Mesenchymal stem cell (in vitro differentiated cells and primary cell): ENCODE results near the gene CD81.
"Not testable (repeated sequence)": the region's sequence is repeated elsewhere in the genome, so short reads cannot be mapped to it uniquely, and the experiment has no call there.

ENCODE experiments used
- DNase-seq: peaks from one replicate; pipeline ENCODE4 v3.0.0-alpha.2; 2013
- H2AFZ ChIP-seq: one replicate; pipeline ENCODE4 v1.6.1; 2013; ENCODE audit warnings: low read depth, mild to moderate bottlenecking, control low read depth, inconsistent platforms, low read length, moderate library complexity
- H2AK5ac ChIP-seq: 2 replicates; pipeline ENCODE4 v1.6.1; 2013; ENCODE audit warnings: low read length, moderate library complexity, mild to moderate bottlenecking, inconsistent platforms; ENCODE audit not compliant: severe bottlenecking
- H2BK120ac ChIP-seq: one replicate; pipeline ENCODE4 v1.6.1; 2013; ENCODE audit warnings: low read depth, mild to moderate bottlenecking, inconsistent platforms, low read length, moderate library complexity
- H2BK12ac ChIP-seq, 2 experiments: one replicate each; pipeline ENCODE4 v1.6.1; 2013; ENCODE audit warnings: inconsistent platforms in 2 of 2, low read length in 2 of 2, mild to moderate bottlenecking in 2 of 2, moderate library complexity in 2 of 2, control low read depth in 1 of 2
- H2BK15ac ChIP-seq: one replicate; pipeline ENCODE4 v1.6.1; 2013; ENCODE audit warnings: mild to moderate bottlenecking, low read depth, inconsistent platforms; ENCODE audit not compliant: poor library complexity, severe bottlenecking
- H2BK5ac ChIP-seq: 2 replicates; pipeline ENCODE4 v1.6.1; 2013; ENCODE audit warnings: low read depth, mild to moderate bottlenecking, low read length, control low read depth, inconsistent platforms; ENCODE audit not compliant: poor library complexity, severe bottlenecking
- H3K14ac ChIP-seq, 2 experiments: one replicate each; pipeline ENCODE4 v1.6.1; 2013; ENCODE audit warnings: inconsistent platforms in 2 of 2, low read length in 2 of 2, control low read depth in 1 of 2, mild to moderate bottlenecking in 1 of 2, moderate library complexity in 1 of 2
- H3K18ac ChIP-seq, 2 experiments: one replicate each; pipeline ENCODE4 v1.6.1; 2013; ENCODE audit warnings: inconsistent platforms in 2 of 2, low read length in 2 of 2, control low read depth in 1 of 2, low read depth in 1 of 2, mild to moderate bottlenecking in 1 of 2
- H3K23ac ChIP-seq, 2 experiments: one replicate each; pipeline ENCODE4 v1.6.1; 2013; ENCODE audit warnings: inconsistent platforms in 2 of 2, low read length in 2 of 2, mild to moderate bottlenecking in 2 of 2, moderate library complexity in 2 of 2, control low read depth in 1 of 2
- H3K27ac ChIP-seq: 2 replicates; pipeline ENCODE4 v1.5.1; 2013; ENCODE audit warnings: mild to moderate bottlenecking, moderate library complexity, low read length, control low read depth, inconsistent platforms; ENCODE audit not compliant: poor library complexity, severe bottlenecking
- H3K27me3 ChIP-seq, 2 experiments: 2 replicates each; pipeline versions ENCODE4 v1.6.1 to v1.7.0; 2013; ENCODE audit warnings: low read length in 2 of 2, mild to moderate bottlenecking in 2 of 2, moderate library complexity in 2 of 2, control low read depth in 1 of 2, inconsistent platforms in 1 of 2; ENCODE audit not compliant: control insufficient read depth in 1 of 2, insufficient read depth in 1 of 2
- H3K36me3 ChIP-seq, 2 experiments: 2 replicates each; pipeline versions ENCODE4 v1.6.1 to v1.7.0; 2013; ENCODE audit warnings: low read length in 2 of 2, control low read depth in 1 of 2, inconsistent platforms in 1 of 2, low read depth in 1 of 2, mild to moderate bottlenecking in 1 of 2; ENCODE audit not compliant: insufficient read depth in 2 of 2, control insufficient read depth in 1 of 2
- H3K4ac ChIP-seq, 2 experiments: one replicate each; pipeline ENCODE4 v1.6.1; 2013; ENCODE audit warnings: inconsistent platforms in 2 of 2, low read length in 2 of 2, mild to moderate bottlenecking in 2 of 2, moderate library complexity in 2 of 2, control low read depth in 1 of 2, low read depth in 1 of 2
- H3K4me1 ChIP-seq: 2 replicates; pipeline ENCODE4 v1.6.1; 2013; ENCODE audit warnings: low read depth, low read length, control low read depth; ENCODE audit not compliant: control insufficient read depth, insufficient read depth
- H3K4me2 ChIP-seq: 2 replicates; pipeline ENCODE4 v1.6.1; 2013; ENCODE audit warnings: low read length, mild to moderate bottlenecking, inconsistent platforms; ENCODE audit not compliant: poor library complexity, severe bottlenecking
- H3K4me3 ChIP-seq, 2 experiments: 2 replicates each; pipeline versions ENCODE4 v1.5.1 to v1.7.0; 2013; ENCODE audit warnings: low read length in 2 of 2, mild to moderate bottlenecking in 2 of 2, control low read depth in 1 of 2, low read depth in 1 of 2; ENCODE audit not compliant: insufficient read depth in 1 of 2
- H3K79me1 ChIP-seq: replicated peaks from 2 replicates; pipeline ENCODE4 v1.6.1; 2013; ENCODE audit warnings: mild to moderate bottlenecking, control low read depth, low read length, inconsistent platforms; ENCODE audit not compliant: poor library complexity, severe bottlenecking
- H3K9ac ChIP-seq: 2 replicates; pipeline ENCODE4 v1.7.0; 2013; ENCODE audit warnings: mild to moderate bottlenecking, low read length, moderate library complexity
- H3K9me3 ChIP-seq: 2 replicates; pipeline ENCODE4 v1.7.0; 2013; ENCODE audit warnings: mild to moderate bottlenecking, low read length; ENCODE audit not compliant: control insufficient read depth
- H4K8ac ChIP-seq: one replicate; pipeline ENCODE4 v1.6.1; 2013; ENCODE audit warnings: inconsistent platforms, mild to moderate bottlenecking, low read length, moderate library complexity
- H4K91ac ChIP-seq: one replicate; pipeline ENCODE4 v1.6.1; 2013; ENCODE audit warnings: mild to moderate bottlenecking, low read length, inconsistent platforms
- WGBS: methylation state at CpG from one replicate; pipeline ENCODE4 v1.1.7; 2013; ENCODE audit warnings: mixed read lengths; 5-methylcytosine and 5-hydroxymethylcytosine counted together

The CD81 gene

DNA sequence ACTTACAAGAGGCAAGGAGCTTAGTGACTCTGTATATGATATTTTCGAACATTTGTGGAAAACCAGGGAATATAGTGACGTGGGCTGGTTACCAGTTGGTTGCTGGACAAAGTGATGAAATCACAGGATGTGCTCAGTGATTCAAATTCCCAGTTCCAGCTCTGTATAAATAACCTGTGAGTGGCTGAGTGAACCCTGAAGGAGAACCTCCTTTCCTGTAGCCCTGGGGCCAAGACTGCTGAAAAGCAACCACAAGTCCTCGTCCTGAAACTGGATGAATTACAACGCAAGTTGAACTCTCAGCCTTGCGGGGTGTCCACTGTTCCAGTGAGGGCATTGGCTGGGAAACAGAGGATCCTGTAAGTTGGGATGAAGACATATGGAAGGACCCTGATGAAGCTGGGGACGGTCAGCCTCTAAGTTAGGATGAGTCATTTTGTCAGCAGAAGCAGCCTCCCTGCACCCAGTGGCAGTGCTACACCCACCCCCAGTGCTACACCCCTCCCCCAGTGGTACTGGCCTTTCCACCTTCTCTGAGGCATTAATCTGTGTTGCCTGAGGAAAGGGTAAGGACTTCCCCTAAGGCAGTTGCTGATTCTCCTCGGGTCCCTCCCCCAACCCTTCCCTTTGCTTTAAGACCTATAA, 22.0 kb upstream of the CD81 start:
- H3K27ac ChIP-seq, result no peak overlapping the region
- no peak overlapping the region for H2BK15ac ChIP-seq
- peaks cover 42% of the 10 kb centered on the region for H3K9me3 ChIP-seq
- H2BK120ac ChIP-seq, result no peak overlapping the region
- peak; percentile 77 for DNase-seq
- no peak overlapping the region for H3K9ac ChIP-seq
- H3K4me1 ChIP-seq, result peaks cover 2% of the 10 kb centered on the region
- H4K8ac ChIP-seq, result no peak overlapping the region
- no peak overlapping the region for H3K18ac ChIP-seq
- WGBS, result 76% methylated on average over 6 of the region's 7 CpGs
- H3K14ac ChIP-seq, result no peak overlapping the region
- H4K91ac ChIP-seq, result no peak overlapping the region
- H3K4ac ChIP-seq, result no peak overlapping the region
- peak overlapping the region; percentile 43 for H2AFZ ChIP-seq
- no peak overlapping the region for H3K4me3 ChIP-seq
- H3K4me2 ChIP-seq, result no peak overlapping the region
- H2AK5ac ChIP-seq, result no peak overlapping the region
- no peaks in the 10 kb centered on the region for H3K79me1 ChIP-seq
- H2BK5ac ChIP-seq, result no peak overlapping the region
- no peak overlapping the region for H2BK12ac ChIP-seq
- peaks cover 0 to 11% of the 10 kb centered on the region in 2 experiments for H3K27me3 ChIP-seq
- no peak overlapping the region for H3K23ac ChIP-seq
- H3K36me3 ChIP-seq, result no peaks in the 10 kb centered on the region

DNA sequence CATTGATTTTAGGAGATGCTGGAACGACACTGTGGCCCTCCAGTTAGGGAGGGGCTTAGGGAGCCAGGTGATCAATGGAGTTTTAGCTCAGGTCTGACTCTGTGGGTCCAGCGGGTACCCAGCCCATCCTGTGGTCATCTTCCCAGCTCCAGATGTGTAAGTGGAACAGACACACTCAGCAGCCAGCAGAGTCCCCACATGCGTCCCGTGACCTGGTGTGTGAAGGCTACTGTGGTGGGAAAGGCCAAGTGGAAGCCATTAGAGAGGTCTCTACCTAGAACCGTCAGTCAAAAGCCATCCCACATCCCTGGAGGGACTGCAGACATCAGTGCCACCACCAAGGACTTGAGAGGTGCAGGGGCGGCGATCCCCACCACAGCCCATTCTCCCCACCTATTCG, 19.9 kb upstream of the CD81 start:
- H3K4me2 ChIP-seq, result no peak overlapping the region
- no peak overlapping the region for H3K9ac ChIP-seq
- WGBS, result 59% methylated on average over 7 of the region's 8 CpGs
- no peak overlapping the region for H3K4ac ChIP-seq
- no peak overlapping the region for H2AFZ ChIP-seq
- no peak overlapping the region for H3K23ac ChIP-seq
- peaks cover 2% of the 10 kb centered on the region for H3K4me1 ChIP-seq
- H3K36me3 ChIP-seq, result no peaks in the 10 kb centered on the region
- no peak overlapping the region for H2BK5ac ChIP-seq
- H2BK15ac ChIP-seq, result no peak overlapping the region
- H3K4me3 ChIP-seq, result no peak overlapping the region
- H2BK120ac ChIP-seq, result no peak overlapping the region
- H2BK12ac ChIP-seq, result no peak overlapping the region
- H2AK5ac ChIP-seq, result no peak overlapping the region
- no peak overlapping the region for H4K91ac ChIP-seq
- no peak overlapping the region for H3K14ac ChIP-seq
- no peak overlapping the region for H3K18ac ChIP-seq
- H3K79me1 ChIP-seq, result no peaks in the 10 kb centered on the region
- H3K9me3 ChIP-seq, result peaks cover 20% of the 10 kb centered on the region
- H3K27ac ChIP-seq, result no peak overlapping the region
- DNase-seq, result no peak
- H3K27me3 ChIP-seq, result no peaks in the 10 kb centered on the region
- H4K8ac ChIP-seq, result no peak overlapping the region

DNA sequence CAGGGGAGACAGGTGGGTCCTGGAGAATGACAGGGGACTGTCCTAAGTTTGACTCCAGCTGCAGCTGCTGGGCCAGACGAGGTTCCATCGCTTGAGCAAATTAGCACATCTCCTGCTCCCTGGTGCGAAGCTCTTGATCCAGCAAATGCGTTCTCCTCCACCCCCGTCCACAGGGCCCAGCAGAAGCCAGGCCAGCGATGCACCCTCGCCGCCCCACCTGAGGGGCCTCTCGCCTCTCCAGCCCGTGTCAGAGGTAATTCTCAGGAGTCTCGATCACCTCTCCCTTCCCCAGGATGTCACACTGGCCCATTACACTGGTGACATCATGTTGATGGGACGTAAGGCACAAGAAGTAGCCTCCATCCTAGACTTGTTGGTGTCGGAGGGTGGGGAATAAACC, 19.5 kb upstream of the CD81 start:
- H3K4me2 ChIP-seq, H2BK5ac ChIP-seq, H4K91ac ChIP-seq, H3K4me1 ChIP-seq, H3K4ac ChIP-seq, H2BK12ac ChIP-seq, DNase-seq, H2AK5ac ChIP-seq, H2BK15ac ChIP-seq, H2BK120ac ChIP-seq, H3K18ac ChIP-seq, H3K79me1 ChIP-seq, H2AFZ ChIP-seq, H3K9ac ChIP-seq, H3K4me3 ChIP-seq, H3K27ac ChIP-seq, H3K36me3 ChIP-seq, H4K8ac ChIP-seq, H3K14ac ChIP-seq, H3K23ac ChIP-seq, H3K27me3 ChIP-seq: not testable (repeated sequence)
- 90% methylated on average over 11 of the region's 13 CpGs for WGBS
- peaks cover 17% of the 10 kb centered on the region for H3K9me3 ChIP-seq

DNA sequence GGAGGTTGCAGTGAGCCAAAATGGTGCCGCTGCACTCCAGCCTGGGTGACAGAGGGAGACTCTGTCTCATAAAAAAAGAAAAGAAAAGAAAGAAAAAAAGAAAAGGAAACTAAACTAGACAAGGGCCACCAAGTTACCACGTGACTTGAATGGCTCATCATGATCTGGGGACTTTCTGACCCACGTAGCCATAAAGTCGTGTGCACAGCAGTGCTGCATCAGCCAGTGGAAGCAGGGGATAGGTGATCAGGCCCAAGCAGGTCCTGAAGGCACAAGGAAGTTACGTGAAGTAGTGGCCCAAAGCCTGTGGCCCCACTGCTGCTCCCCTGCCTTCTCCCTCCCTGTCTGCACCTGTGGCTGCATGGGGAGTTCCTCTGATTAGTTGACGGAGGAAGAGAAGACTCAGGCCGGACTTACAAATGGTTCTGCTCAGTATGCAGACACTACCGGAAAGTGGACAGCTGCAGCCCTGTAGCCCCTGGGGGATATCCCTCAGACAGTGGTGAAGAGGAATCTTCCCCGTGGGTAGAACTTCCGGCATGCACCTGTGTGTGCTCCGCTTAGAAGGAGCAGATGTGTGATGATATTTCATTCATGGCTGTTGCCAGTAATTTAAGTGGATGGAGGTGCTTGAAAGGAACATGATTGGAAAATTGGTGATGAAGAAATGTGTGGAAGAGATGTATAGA, 18.2 kb upstream of the CD81 start:
- H2BK5ac ChIP-seq, result no peak overlapping the region
- no peak overlapping the region for H2AK5ac ChIP-seq
- no peak overlapping the region for H3K9ac ChIP-seq
- peaks cover 0 to 6% of the 10 kb centered on the region in 2 experiments for H3K27me3 ChIP-seq
- H4K8ac ChIP-seq, result no peak overlapping the region
- H4K91ac ChIP-seq, result no peak overlapping the region
- H2BK12ac ChIP-seq, result no peak overlapping the region
- H3K4me3 ChIP-seq, result no peak overlapping the region
- peaks cover 9% of the 10 kb centered on the region for H3K9me3 ChIP-seq
- no peak overlapping the region for H2BK120ac ChIP-seq
- H2AFZ ChIP-seq, result no peak overlapping the region
- no peak overlapping the region for H3K4ac ChIP-seq
- no peak overlapping the region for H3K18ac ChIP-seq
- H3K4me2 ChIP-seq, result no peak overlapping the region
- H3K14ac ChIP-seq, result no peak overlapping the region
- WGBS, result 87% methylated on average over 10 of the region's 11 CpGs
- H3K27ac ChIP-seq, result no peak overlapping the region
- no peak overlapping the region for H2BK15ac ChIP-seq
- peaks cover 2% of the 10 kb centered on the region for H3K4me1 ChIP-seq
- DNase-seq, result no peak
- no peaks in the 10 kb centered on the region for H3K36me3 ChIP-seq
- no peak overlapping the region for H3K23ac ChIP-seq
- no peaks in the 10 kb centered on the region for H3K79me1 ChIP-seq
